SU-DHL-6 (cell line): Measurements from ENCODE around the gene FBRSL1.

Experiments
- H2AFZ ChIP-seq: fragments of 200-600 bp; sonication (generic); 2 replicates; pipeline ENCODE4 v1.6.1; 2014; ENCODE audit warnings: low read depth, mild to moderate bottlenecking, moderate library complexity, mixed read lengths, antibody characterized with exemption, low read length; ENCODE audit not compliant: severe bottlenecking
- H3F3A ChIP-seq: fragments of 200-600 bp; shearing (Covaris generic); 2 replicates; pipeline ENCODE4 v1.6.0; 2016; ENCODE audit warnings: antibody characterized with exemption, mild to moderate bottlenecking; ENCODE audit not compliant: insufficient read depth
- H3K27ac ChIP-seq: fragments of 200-600 bp; sonication (generic); 2 replicates; pipeline ENCODE4 v1.5.1; 2016; ENCODE audit warnings: low read depth, mild to moderate bottlenecking, low read length, moderate library complexity, mixed read lengths
- H3K27me3 ChIP-seq: fragments of 200-600 bp; sonication (generic), shearing (Covaris generic); 2 replicates; pipeline ENCODE4 v1.6.0; 2014; ENCODE audit warnings: mild to moderate bottlenecking, low read length
- H3K36me3 ChIP-seq: fragments of 200-600 bp; sonication (generic); 2 replicates; pipeline ENCODE4 v1.6.1; 2014; ENCODE audit warnings: mild to moderate bottlenecking, low read length, mixed read lengths
- H3K4me2 ChIP-seq: fragments of 300-600, 200-600 bp; shearing (Covaris generic), sonication (generic); 2 replicates; pipeline ENCODE4 v1.6.0; 2014; ENCODE audit warnings: low read length, low read depth, mild to moderate bottlenecking; ENCODE audit not compliant: poor library complexity, severe bottlenecking
- H3K4me3 ChIP-seq: fragments of 200-600 bp; sonication (generic); 2 replicates; pipeline ENCODE4 v1.5.1; 2014; ENCODE audit warnings: antibody characterized with exemption, low read length, mild to moderate bottlenecking, mixed read lengths; ENCODE audit not compliant: insufficient read depth, poor library complexity, severe bottlenecking
- H3K79me2 ChIP-seq: fragments of 200-600 bp; sonication (generic); 2 replicates; pipeline ENCODE4 v1.6.1; 2014; ENCODE audit warnings: mild to moderate bottlenecking, low read length, moderate library complexity; ENCODE audit not compliant: insufficient read depth
- H3K9ac ChIP-seq: fragments of 200-600 bp; sonication (generic); 2 replicates; pipeline ENCODE4 v1.7.0; 2014; ENCODE audit warnings: mild to moderate bottlenecking, low read length
- H3K9me2 ChIP-seq: fragments of 200-600 bp; sonication (generic); replicated peaks from 2 replicates; pipeline ENCODE4 v1.6.1; 2014; ENCODE audit warnings: low read length; ENCODE audit not compliant: insufficient read depth
- H3K9me3 ChIP-seq: fragments of 200-600 bp; sonication (generic); 2 replicates; pipeline ENCODE4 v1.6.1; 2014; ENCODE audit warnings: low read length, mixed read lengths; ENCODE audit not compliant: insufficient read depth
- H4K20me1 ChIP-seq: fragments of 200-600 bp; sonication (generic); 2 replicates; pipeline ENCODE4 v1.6.1; 2014; ENCODE audit warnings: low read depth, mild to moderate bottlenecking, antibody characterized with exemption, low read length, moderate library complexity, mixed read lengths
- CTCF ChIP-seq: fragments of 200-600 bp; sonication (generic); IDR thresholded peaks from one replicate; pipeline ENCODE4 v1.5.1; 2017; ENCODE audit warnings: antibody characterized with exemption, mild to moderate bottlenecking, low read length, moderate library complexity; ENCODE audit not compliant: insufficient read depth, poor library complexity, severe bottlenecking
- EZH2phosphoT487 ChIP-seq: fragments of 200-600 bp; sonication (generic), shearing (Covaris generic); conservative IDR thresholded peaks from 2 replicates; pipeline ENCODE4 v1.6.1; 2018; ENCODE audit warnings: mild to moderate bottlenecking, antibody characterized with exemption, low read length, moderate library complexity, mixed read lengths

The FBRSL1 gene

GRCh38 chr12:132445884-132446632 lies 43.9 kb upstream of the FBRSL1 start:
- Histone ChIP-seq H3K9me3 (no peaks in the 10 kb centered on the region), H3K36me3 (no peaks in the 10 kb centered on the region), H3K9me2 (no peaks in the 10 kb centered on the region), H3K9ac (no peak overlapping the region), H3K4me2 (no peak overlapping the region), H3K79me2 (no peaks in the 10 kb centered on the region), H3K4me3 (no peak overlapping the region), H3K27me3 (no peaks in the 10 kb centered on the region), H4K20me1 (no peaks in the 10 kb centered on the region), H2AFZ (no peak overlapping the region), H3K27ac (no peak overlapping the region), H3F3A (no peaks in the 10 kb centered on the region)
- no peak for TF ChIP-seq CTCF
- TF ChIP-seq EZH2phosphoT487 = no peak

DNA sequence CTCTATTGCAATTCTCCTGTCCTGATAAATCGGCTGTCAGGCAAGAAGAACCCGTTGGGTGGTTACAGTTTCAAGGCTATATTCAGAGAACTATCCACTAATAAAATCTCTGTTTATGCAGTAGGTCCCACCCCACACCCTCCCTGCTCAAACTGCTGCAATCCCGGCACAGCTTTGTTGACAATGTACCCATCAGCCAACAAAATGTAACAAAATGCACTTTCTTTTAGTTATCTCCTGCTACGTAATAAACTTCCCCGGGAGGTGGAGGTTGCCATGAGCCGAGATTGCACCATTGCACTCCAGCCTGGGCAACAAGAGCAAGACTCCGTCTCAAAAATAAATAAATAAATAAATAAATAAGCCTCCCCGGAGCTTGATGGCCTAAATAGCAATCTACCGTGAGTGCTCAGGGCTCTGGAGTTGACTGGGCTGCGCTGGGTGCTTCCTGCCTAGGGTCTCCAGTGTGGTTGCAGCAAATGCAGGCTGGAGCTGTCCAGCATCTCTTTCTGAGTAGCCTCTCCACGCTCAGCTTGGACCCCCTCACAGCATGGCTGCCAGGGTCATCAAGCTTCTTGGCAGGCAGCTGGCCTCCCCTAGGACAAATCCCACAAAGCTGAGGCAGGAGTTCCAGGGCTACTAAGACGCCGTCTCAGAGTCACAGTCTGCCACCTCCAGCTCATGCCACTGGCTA lies 43.2 kb upstream of the FBRSL1 start:
- Histone ChIP-seq H3K9me3 (no peaks in the 10 kb centered on the region), H2AFZ (no peak overlapping the region), H3K27me3 (no peaks in the 10 kb centered on the region), H3K27ac (no peak overlapping the region), H3K4me2 (no peak overlapping the region), H3K4me3 (no peak overlapping the region), H3K36me3 (no peaks in the 10 kb centered on the region), H3F3A (no peaks in the 10 kb centered on the region), H4K20me1 (no peaks in the 10 kb centered on the region), H3K9me2 (no peaks in the 10 kb centered on the region), H3K79me2 (no peaks in the 10 kb centered on the region), H3K9ac (no peak overlapping the region)
- TF ChIP-seq CTCF (no peak), EZH2phosphoT487 (no peak)

DNA sequence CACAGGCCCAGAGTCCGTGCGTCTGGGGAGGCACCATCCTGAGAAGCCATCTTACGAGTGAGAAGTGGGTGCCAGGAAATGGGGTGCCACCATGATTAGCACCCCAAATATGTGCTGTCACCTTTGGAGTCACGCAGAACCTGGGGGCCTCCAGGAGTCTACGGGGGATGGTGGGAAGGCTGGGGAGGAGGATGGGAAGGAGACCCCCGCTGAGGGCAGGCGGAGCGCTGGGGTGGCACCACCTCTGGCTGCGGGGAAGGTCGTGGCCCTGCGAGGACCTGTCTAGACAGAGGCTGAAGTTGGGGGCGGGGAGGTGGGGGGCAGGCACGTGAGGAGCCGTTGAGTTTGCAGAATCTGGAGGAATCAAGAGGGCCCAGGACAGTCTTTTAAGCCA lies 42.6 kb upstream of the FBRSL1 start:
- Histone ChIP-seq H3K9me3 (no peaks in the 10 kb centered on the region), H3K4me2 (no peak overlapping the region), H3K9ac (no peak overlapping the region), H3F3A (no peaks in the 10 kb centered on the region), H3K79me2 (no peaks in the 10 kb centered on the region), H3K27me3 (no peaks in the 10 kb centered on the region), H2AFZ (no peak overlapping the region), H3K36me3 (no peaks in the 10 kb centered on the region), H3K9me2 (no peaks in the 10 kb centered on the region), H4K20me1 (no peaks in the 10 kb centered on the region), H3K4me3 (no peak overlapping the region), H3K27ac (no peak overlapping the region)
- no peak for TF ChIP-seq EZH2phosphoT487
- TF ChIP-seq CTCF = no peak
